NCI-H2081 treated with DMSO at 0.1 percent for 48 hours (cell line): ENCODE data around the gene C9orf78.

ENCODE experiments used
- DNase-seq: peaks from one replicate; lab custom pipeline; 2025; lab: John Stamatoyannopoulos, UW

Gene C9orf78

DNA sequence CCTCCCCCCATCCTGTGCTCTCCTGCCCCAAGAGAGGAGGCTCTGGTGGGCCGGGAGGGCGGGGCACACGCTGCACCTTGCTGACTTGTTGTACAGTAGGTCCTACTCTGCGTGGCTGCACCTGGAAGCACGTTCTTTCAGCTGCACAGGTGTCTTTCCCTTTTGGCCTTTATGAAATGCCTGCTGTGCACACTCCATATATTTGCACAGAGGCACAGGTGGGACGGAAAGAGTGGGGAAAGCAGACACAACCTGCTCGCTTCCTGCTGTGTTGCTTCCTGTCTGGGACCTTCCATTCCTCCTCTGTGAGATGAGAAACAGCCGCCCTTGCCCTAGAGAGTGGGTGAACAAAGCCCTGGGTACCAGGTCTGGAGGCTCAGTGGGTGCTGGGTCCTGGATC is 5.0 kb upstream of the C9orf78 start:
- peak; percentile 87 for DNase-seq

DNA sequence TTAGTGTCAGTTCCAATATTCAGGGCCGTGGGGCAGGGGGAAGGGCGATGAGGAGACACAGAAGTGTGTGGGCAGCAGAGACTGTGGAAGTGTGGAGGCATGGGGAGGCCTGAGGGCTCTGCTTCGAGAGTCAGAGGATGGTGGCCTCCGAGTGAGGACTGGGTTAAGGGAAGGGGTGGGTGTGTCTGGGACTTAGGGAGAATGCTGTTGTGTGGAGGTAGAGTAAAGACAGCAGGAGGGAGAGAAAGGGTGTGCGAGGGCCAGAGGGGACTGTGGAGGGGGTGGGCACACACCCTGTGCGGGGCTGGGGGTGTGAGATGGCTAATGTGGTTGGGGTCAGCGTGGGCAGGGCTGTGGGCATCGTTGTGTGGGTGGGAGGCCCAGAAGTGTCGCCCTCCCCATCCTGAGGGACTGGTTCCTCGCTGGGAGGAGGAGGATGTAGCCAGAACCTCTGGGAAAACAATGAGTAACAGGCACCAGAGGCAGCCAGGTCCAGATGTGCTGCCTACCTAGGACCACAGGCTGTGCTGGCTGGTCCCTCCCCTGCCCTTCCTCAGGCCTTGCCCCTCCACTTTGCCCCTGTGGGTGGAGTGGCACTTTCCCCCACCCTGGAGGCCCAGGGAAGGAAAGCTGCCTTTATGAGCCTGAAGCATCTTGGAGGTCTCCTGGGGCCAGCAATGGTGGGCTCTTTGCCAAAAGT is 4.4 kb upstream of the C9orf78 start:
- DNase-seq = no peak

DNA sequence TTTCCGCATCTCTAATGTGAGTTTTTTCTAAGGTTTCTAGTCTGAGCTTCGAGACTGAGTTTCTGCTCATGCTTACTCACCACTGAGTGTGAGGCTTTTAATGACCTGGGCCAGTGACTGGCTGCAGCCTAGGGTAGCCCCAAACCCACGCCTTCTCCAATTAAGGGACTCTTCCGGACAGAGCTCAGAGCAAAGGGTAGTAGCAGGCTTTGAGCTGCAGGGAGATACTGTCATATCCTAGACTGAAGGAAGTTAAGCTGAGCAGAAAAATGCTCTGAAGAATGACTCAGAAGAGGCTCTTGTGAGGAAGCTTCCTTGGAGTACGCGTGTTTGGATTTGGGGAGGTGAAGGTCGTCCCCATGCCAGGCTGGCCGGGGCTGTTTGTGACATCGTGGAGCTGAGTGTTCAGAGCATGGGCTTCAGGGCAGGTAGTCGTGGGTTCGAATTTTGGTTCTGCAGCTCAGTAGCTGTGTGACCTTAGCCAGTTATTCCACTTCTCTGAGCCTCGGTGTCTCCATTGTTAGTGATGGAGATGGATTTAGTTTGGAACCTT is 3.7 kb upstream of the C9orf78 start:
- DNase-seq = no peak

DNA sequence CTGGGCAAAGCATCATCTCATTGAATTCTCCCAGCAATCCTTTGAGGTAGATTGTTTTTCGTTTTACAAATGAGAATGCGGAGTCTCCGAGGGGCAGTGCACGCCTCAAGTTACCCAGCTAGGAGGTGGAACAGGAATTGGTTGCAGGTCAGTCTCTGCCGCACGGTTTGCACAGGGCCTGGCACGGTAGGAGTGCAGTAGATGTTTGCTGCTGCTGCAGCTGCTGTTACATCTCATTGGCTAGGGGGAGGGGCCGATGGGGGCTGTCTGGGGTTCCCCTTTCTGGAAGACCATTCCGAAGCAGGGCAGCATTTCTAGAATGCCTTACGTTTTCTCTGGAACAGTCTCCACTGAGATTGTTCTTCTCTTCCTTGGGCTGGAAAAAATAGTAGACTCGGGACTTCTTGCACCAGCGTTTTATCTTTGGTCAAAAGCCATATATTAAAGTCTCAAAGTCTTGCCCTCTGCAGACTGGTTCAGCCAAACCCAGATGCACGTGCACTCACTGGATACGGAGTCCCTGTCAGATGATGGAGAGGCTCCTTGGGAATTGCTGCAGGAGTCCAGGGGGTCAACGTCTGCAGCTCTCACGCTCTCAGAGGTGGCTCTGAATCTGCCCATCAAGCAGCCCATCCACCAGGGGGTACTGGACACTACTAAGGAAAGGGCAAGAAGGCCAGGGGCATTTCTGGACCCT is 1.4 kb upstream of the C9orf78 start:
- no peak for DNase-seq

DNA sequence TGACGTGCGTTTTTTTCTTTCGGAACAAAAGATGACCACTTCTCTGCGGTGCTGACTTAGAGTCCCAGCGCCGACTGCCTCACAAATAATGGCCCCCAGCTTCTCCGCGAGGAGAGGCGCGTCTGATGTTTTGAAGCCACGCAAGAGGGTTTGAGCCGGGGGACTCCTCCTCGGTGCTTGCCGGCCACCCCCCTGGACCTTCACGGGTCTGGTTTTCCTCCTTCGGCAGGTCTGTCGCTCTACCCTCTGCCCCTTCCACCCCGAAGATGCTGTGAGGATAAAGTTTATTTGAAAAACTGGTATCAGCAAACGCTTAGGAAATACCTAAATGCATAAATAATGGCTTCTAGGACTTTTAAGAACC is 767 bp upstream of the C9orf78 start:
- DNase-seq = no peak

DNA sequence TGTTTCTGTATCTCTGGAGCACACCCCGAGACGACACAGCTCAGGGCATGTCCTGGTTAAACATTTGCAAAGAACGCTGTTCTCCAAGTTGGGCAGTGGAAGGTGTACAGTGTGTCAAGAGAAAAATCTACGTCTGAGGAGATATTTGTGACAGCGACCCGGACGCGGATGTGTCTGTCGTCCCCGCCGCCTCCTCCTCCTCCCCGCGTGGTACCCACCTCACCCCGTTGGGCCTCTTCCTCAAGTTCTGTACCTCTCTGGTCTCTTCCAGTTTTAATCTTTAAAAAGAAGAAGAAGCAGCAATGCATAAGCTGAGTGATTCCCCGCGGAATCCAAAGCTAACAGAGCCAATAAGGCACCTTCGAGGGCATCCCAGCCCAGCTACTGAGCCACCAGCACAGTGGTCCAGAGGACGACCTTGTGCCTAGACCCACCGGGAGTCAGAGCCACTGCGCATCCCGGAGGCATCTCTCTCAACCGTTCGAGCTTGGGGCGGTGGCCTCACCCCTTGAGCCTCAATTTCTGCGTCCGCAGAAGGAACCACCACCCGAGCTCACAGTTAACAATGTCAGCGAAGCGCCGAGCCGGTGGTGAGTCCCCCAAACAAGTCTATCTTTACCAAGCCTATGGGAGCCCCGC is 467 bp downstream of the C9orf78 start:
- DNase-seq = no peak

DNA sequence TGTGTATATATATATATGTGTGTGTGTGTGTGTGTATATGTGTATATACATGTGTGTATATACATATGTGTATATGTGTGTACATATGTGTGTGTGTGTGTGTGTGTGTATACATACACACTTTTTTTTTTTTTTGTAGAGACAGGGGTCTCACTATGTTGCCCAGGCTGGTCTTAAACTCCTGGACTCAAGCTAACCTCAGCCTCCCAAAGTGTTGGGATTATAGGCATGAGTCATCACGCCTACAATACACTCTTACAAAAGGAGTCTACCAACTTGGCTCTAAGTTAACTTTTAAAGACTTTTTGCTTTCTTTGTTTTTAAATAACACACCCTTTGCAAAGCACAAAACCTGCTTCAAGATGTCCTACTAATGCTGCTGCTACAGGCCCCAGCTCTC is 2.1 kb downstream of the C9orf78 start:
- DNase-seq = no peak

DNA sequence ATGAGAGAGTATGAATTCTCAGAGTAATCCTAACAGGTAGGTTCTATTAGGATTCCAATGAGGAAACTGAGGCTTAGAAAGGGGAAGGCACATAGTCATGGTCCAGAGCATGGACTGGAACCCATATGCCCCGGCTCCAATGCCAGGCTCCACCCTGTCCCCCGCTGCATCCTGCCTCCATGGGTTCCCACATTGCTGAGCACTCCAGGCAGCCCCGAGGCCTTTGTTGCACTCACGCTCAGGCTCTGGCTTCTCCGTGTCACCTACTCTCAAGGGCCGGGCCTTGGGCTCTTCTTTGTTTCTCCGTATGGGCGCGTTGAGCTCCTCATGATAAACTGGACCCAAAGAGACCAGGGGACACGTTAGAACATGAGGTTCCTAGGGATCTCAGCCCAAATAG is 6.1 kb downstream of the C9orf78 start:
- DNase-seq = no peak

DNA sequence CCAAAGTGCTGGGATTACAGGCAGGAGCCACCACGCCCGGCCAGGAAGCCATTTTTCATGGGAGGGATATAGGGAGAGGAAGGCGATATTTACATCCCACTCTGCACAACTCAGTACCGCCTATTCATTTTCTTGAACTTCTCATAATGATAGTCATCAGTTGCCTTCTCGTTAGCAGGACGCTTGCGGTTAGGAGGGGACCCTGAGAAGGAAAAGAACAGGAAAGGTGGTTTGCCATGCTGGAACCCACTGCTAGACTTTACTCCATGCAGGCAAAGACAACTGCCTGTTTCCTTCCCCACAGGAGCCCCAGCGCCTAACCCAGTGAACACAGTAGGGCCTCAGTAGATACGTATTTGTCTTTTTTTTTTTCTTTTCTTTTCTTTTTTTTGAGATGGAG is 7.0 kb downstream of the C9orf78 start:
- DNase-seq = no peak

DNA sequence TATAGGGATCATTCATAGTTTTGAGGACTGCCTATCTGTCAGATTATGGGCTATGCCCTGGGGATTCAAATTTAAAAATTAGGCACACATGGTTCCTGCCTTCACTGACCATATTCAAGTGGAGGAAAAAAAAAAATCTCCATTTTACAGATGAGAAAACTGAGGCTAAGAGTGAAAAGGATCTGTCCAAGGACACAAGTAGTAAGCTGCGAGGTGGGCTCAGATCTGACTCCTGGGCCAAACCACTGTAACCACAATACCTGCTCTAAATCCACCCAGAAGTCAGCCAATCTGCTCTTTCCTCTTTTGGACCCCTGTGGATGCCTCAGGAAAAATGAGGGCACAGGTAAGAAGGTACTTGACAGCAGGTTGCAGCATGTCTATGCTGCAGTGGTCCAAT is 8.3 kb downstream of the C9orf78 start:
- DNase-seq = no peak

DNA sequence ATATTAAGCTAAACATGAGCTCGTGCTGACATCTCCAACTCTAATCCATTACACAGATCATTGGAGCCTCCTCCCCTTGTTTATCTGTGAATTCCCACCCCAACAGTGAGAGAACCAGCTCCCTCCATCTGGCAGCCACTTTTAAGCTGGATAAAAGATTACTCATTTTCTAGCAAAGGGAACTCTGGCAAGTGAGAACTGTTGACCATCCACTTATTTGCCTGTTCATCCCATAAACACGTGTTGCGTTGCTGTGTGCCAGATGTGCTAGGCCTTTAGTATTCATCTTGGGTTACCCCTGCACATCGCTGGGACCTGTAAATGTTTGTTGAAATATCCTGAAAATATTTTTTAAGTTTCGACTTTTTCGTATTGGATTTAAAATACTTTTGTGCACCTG is 8.7 kb downstream of the C9orf78 start:
- no peak for DNase-seq

DNA sequence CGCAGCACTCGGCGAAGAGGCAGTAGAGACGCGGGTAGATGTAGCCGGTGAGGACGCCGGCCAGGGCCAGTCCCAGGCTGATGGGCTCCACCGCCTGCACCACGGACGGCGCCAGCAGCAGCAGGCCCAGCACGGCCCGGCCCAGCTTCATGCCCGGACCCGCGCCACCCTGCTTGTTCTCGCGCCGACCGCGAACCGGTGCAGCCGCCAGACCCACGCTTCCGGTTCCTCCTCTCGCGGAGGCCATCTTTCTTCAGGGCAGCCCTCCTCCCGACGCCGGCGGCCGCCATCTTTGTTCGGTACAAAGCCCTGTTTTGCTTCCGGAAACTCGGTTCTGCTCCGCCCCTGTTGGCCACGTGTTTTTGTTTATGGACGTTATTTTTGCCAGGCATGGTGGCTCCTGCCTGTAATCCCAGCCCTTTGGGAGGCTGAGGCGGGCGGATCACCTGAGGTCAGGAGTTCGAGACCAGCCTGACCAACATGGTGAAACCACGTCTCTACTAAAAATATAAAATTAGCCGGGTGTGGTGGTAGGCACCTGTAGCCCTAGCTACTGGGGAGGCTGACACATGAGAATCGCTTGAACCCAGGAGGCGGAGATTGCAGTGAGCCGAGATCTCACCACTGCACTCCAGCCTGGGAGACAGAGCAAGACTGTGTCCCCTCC is 11.0 kb downstream of the C9orf78 start, which contains the start of gene TOR1A:
TSS of gene TOR1A (minus strand) at position 202 of the 667 bp plus-strand sequence. CDS start at position 151, 51 bp downstream.
- DNase-seq = peak; percentile 80

DNA sequence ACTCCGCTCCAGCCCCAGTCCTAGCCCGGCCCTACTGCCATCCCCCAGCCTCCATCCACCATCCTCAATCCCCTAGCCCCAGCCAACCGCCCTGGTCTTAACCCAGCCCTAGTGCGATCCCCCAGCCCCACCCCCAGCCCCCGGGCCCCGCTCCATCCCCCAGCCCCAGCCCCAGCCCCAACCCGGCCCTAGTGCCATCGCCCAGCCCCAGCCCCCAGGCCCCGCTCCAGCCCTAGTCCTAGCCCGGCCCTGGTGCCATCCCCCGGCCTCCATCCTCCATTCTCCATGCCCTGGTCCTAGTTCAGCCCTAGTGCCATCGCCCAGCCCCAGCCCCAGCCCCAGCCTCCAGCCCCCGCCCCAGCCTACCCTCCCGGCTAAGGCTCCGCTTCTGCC is 11.5 kb downstream of the C9orf78 start:
- DNase-seq = no peak

DNA sequence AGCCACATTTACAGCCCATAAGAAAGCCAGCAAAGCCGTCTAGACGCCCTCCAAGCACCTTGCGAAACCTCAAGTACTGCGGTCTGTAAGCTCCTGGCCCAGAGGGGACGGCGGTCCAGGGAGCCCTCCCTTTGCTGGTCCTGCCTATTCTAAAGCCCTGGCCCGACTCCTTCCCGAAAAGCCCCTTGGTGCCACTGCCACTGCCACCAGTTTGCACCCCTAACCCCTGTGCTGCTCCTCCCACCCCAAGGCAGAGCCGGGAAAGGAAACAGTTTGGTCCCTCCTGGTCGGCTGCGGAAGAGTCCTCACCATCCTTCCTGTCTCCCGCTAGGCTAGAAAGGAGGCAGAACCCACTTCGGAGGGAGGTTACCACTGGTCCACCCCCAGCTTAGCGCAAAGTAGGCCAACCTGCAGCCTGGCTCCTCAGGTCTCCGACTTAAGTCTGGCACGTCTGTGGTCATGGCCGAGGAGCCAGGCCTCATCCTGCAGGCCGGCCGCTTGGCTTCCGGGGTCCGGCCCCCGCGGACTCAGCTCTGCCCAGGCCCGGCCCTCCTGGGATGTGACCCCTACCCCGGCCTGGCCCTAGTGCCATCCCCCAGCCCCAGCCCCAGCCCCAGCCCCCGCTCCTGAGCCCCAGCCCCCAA is 12.1 kb downstream of the C9orf78 start:
- DNase-seq = no peak

DNA sequence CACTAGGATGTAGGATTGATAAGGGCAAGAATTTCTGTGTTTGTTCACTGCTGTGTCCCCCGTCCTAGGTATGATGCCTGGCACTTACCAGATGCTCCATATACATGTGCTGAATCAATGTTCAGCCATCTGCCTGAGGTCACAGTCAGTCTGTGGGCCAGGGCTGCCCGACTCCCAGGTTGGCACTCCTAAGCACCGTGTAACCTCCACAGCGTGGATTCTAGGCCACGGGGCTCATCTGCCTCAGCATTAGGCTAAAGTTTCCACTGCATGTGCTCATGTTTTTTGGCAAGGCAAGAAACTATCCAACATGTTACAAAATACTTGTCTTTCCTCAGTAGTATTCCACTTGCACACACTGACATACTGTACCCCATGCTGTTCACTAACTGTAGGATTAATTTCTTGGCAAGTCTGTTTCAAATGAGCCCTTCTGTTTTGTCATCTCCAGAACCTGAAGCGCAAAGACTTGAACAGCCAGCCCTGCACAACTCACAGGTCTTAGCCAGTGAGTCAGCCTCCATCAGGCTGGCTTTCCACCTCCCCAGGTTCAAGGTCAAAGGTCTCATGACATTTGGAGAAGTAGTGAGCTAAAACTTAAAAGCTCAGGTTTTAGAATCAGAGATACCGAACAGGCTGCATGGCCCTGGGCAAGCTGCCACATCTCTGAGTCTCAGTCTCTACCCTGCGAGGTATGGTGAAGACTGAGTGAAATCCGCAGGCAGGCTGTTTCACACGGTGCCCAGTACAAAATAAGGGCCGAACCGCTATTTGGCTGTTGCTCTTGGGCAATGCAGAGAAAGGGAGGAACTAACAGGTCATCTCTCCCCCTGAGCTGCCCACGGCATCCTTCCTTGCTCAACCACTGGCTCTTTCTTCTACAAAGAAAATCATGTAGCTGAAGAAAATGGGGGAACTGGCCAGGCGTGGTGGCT is 18.3 kb downstream of the C9orf78 start:
- DNase-seq = no peak

DNA sequence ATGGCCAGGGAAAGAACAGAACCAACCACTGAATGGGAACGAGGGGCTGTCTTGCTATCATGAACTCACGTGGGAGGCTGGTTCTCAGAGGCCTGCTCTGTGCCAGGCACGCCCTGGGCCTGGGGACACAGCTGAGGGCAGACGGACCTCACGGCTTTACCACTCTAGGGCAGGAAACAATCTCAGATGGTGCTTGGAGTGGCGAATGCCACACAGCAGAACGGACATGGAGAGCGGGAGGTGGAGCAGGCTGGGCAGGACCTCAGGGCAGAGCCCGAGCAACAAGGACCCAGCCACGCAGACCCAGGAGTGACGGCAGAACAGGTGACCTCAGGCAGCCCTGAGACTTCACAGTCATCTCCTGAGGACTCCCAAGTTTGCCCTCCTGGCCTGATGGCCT is 19.8 kb downstream of the C9orf78 start:
- DNase-seq = no peak

DNA sequence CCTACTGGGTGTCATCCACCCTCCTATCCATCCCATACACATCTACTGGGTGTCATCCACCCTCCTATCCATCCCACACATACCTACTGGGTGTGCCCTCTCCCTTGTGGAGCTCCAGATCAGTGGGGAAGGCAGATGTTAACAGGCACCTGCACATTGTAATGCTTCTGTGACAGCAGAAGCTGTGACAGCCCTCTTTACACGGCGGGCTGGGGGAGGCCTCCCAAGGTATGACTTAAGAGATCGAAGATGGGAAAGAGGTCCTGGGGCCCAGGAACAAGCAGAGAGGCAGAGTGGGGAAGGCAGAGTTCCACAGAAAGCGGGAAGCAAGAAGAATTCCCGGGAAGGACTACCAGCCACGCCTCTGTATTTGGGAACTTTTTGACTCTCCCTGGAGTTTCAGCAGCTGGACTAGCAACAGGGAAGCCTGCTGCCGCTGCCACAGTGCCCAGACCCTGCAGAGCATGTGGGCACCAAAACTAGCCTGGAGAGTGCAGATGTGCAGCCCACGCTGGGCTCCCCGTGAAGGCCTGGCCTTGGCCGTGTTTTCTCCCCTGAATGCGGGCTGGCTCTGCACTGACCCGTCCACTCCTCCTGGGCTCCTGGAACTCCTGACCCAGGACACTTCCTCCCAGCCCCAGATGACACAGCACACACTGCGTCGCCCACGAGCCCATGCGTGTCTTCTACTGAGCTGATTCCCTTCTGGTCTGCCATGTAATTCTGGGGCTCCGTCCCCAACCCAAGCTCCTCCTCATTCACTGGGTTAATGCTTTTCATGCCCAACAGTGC is 20.4 kb downstream of the C9orf78 start:
- DNase-seq = no peak

DNA sequence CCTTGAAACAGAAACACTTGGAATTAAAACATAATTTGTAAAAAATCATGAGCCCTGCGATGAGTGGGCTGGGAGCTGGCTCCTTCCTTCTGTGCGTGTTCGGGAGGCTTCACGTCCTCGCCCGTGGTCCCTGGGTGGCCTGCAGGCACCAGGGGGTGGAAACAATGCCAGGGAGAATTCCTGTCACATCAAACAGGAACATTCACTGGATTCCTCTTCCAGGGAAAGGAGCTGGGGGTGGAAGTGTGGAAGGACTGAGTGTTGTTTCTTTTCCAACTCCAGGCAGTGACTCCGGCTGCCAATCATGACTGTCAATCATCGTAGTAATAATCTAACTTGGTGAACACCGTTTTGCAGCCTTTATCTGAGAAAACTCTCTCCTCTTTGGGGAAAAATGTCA is 21.4 kb downstream of the C9orf78 start:
- DNase-seq = no peak

DNA sequence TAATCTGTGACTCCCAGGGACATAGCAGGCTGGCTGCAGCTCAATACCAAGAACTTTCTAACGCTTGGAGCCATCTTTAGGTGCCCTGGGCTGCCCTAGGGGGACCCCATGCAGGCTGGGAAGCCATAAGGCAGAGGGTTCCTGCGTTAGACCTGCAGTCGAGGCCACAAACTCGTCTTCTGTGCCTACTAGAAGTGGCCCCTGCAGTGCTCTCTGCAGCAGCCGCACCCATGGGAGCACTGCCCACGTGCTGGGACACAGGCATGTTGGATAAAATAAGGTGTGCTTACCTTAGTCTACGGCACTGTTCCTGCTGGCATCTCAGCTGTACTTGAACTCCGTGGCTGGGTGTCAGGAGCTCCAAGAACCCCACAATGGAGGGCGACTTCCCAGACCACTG is 22.7 kb downstream of the C9orf78 start:
- no peak for DNase-seq

DNA sequence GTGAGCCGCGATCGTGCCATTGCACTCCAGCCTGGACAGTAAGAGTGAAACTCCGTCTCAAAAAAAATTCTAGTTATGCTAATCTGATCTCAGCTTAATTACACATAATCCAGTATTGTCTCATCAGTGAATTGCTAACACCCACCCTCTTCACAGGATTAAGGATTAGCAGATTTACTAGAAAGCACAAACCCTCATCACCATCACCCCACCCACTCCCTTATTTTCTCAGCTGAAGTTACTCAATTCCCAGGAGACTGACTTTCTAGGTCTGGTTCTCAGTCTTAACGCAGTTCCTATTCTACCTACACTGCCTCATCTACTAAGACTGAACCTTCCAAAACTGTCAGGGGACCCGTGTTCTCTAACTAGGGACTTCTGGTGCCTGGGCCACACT is 23.1 kb downstream of the C9orf78 start:
- no peak for DNase-seq
